IMR-90 (cell line): ENCODE results near the gene RIT1. TPM values are rescaled to one million over a fixed set of nuclear protein-coding genes. Genes with fewer than 3 reads are reported as not detected.

Source experiments
- ATAC-seq: fragments of 200-7000 bp; cut with Tn5 transposase; 2 replicates; pipeline ENCODE4 v1.9.1; 2020; ENCODE audit warnings: low read depth, mild to moderate bottlenecking, moderate library complexity
- BruUV-seq: library from RNA; stranded (reverse); fragments of 400-500 nt; replicated peaks from 2 replicates; lab custom pipeline; 2021; lab: Mats Ljungman, UMichigan
- CTCF ChIA-PET: fragments of 300-600 bp; formaldehyde crosslinking; extraction: SDS; loops from one replicate; lab custom pipeline; 2021; ENCODE audit warnings: antibody characterized with exemption; lab: Yijun Ruan, JAX
- POLR2A ChIA-PET: fragments of 300-600 bp; sonication (Branson Sonifier 250); formaldehyde crosslinking; loops from one replicate; lab custom pipeline; 2022; ENCODE audit warnings: antibody characterized with exemption; ENCODE audit not compliant: unreplicated experiment; lab: Charles Lee
- DNase-seq: peaks from one replicate; pipeline ENCODE4 v3.0.0; 2013
- H2AFZ ChIP-seq: replicated peaks from 2 replicates; pipeline ENCODE3; 2013; ENCODE audit warnings: low read length, mild to moderate bottlenecking; ENCODE audit not compliant: poor library complexity
- H2AK5ac ChIP-seq: 2 replicates; pipeline ENCODE4 v1.6.1; 2013; ENCODE audit warnings: low read depth, low read length, inconsistent platforms
- H2AK9ac ChIP-seq: replicated peaks from 2 replicates; pipeline ENCODE3; 2013; ENCODE audit warnings: mild to moderate bottlenecking, low read depth, low read length, moderate library complexity; ENCODE audit not compliant: poor library complexity
- H2BK120ac ChIP-seq: 2 replicates; pipeline ENCODE4 v1.6.1; 2013; ENCODE audit warnings: low read depth, low read length, inconsistent platforms
- H2BK15ac ChIP-seq: 3 replicates; pipeline ENCODE4 v1.6.1; 2013; ENCODE audit warnings: low read depth, low read length, inconsistent platforms
- H2BK20ac ChIP-seq: 2 replicates; pipeline ENCODE4 v1.6.1; 2013; ENCODE audit warnings: low read depth, mild to moderate bottlenecking, inconsistent platforms, low read length, moderate library complexity
- H2BK5ac ChIP-seq: 2 replicates; pipeline ENCODE4 v1.6.1; 2013; ENCODE audit warnings: mild to moderate bottlenecking, low read depth, low read length, inconsistent platforms; ENCODE audit not compliant: poor library complexity, severe bottlenecking
- H3K14ac ChIP-seq: replicated peaks from 2 replicates; pipeline ENCODE4 v1.6.1; 2013; ENCODE audit warnings: low read depth, low read length, inconsistent platforms
- H3K18ac ChIP-seq: 2 replicates; pipeline ENCODE4 v1.6.1; 2013; ENCODE audit warnings: low read depth, low read length, control low read depth
- H3K23ac ChIP-seq: 2 replicates; pipeline ENCODE4 v1.6.1; 2013; ENCODE audit warnings: low read depth, low read length, inconsistent platforms
- H3K27ac ChIP-seq: 2 replicates; pipeline ENCODE4 v1.5.1; 2013; ENCODE audit warnings: mild to moderate bottlenecking, control low read depth, low read length; ENCODE audit not compliant: insufficient read depth
- H3K27me3 ChIP-seq: 2 replicates; pipeline ENCODE4 v1.6.1; 2013; ENCODE audit warnings: low read length; ENCODE audit not compliant: control insufficient read depth, insufficient read depth
- H3K36me3 ChIP-seq: 2 replicates; pipeline ENCODE4 v1.6.1; 2013; ENCODE audit warnings: low read length, mixed read lengths; ENCODE audit not compliant: control insufficient read depth, insufficient read depth
- H3K4ac ChIP-seq: 2 replicates; pipeline ENCODE4 v1.6.1; 2013; ENCODE audit warnings: low read depth, low read length, inconsistent platforms
- H3K4me1 ChIP-seq: 2 replicates; pipeline ENCODE4 v1.6.1; 2013; ENCODE audit warnings: low read length, mixed read lengths; ENCODE audit not compliant: control insufficient read depth, insufficient read depth
- H3K4me2 ChIP-seq: 2 replicates; pipeline ENCODE4 v1.6.1; 2013; ENCODE audit warnings: low read depth, mild to moderate bottlenecking, control low read depth, low read length, moderate library complexity
- H3K4me3 ChIP-seq: 2 replicates; pipeline ENCODE4 v1.5.1; 2013; ENCODE audit warnings: low read depth, mild to moderate bottlenecking, control low read depth, low read length, moderate library complexity; ENCODE audit not compliant: insufficient read depth
- H3K56ac ChIP-seq: 2 replicates; pipeline ENCODE4 v1.6.1; 2013; ENCODE audit warnings: low read length, inconsistent platforms; ENCODE audit not compliant: insufficient read depth; ENCODE audit errors: extremely low read depth
- H3K79me1 ChIP-seq, 2 experiments: 2 replicates each; pipeline ENCODE4 v1.6.1; 2013; ENCODE audit warnings: low read length in 2 of 2, inconsistent platforms in 1 of 2, low read depth in 1 of 2
- H3K9ac ChIP-seq: 2 replicates; pipeline ENCODE4 v1.6.1; 2013; ENCODE audit warnings: low read depth, low read length, control low read depth
- H3K9me1 ChIP-seq: 2 replicates; pipeline ENCODE4 v1.6.1; 2013; ENCODE audit warnings: low read length, inconsistent platforms; ENCODE audit not compliant: insufficient read depth
- H3K9me3 ChIP-seq: 2 replicates; pipeline ENCODE4 v1.6.1; 2013; ENCODE audit warnings: low read length; ENCODE audit not compliant: control insufficient read depth, insufficient read depth
- H4K20me1 ChIP-seq: 2 replicates; pipeline ENCODE4 v1.6.1; 2013; ENCODE audit warnings: low read length, inconsistent platforms; ENCODE audit not compliant: insufficient read depth
- H4K5ac ChIP-seq: 2 replicates; pipeline ENCODE4 v1.6.1; 2013; ENCODE audit warnings: mild to moderate bottlenecking, low read depth, low read length, control low read depth
- H4K8ac ChIP-seq, 2 experiments: 2 replicates each; pipeline ENCODE4 v1.6.1; 2013; ENCODE audit warnings: low read depth in 2 of 2, low read length in 2 of 2, control low read depth in 1 of 2, inconsistent platforms in 1 of 2
- H4K91ac ChIP-seq: 2 replicates; pipeline ENCODE4 v1.6.1; 2013; ENCODE audit warnings: low read depth, low read length, inconsistent platforms; ENCODE audit not compliant: insufficient read depth
- BHLHE40 ChIP-seq: fragments of 150-350 bp; IDR thresholded peaks from 2 replicates; pipeline ENCODE4 v1.6.1; 2016; ENCODE audit warnings: mild to moderate bottlenecking, low read depth, low read length
- CEBPB ChIP-seq: IDR thresholded peaks from 2 replicates; pipeline ENCODE4 v1.6.1; 2012; ENCODE audit warnings: low read depth, low read length, improper control_type of control experiment
- CHD1 ChIP-seq: IDR thresholded peaks from 2 replicates; pipeline ENCODE4 v1.6.1; 2012; ENCODE audit warnings: low read depth, low read length, improper control_type of control experiment
- CTCF ChIP-seq: conservative IDR thresholded peaks from 2 replicates; pipeline ENCODE4 v1.5.1; 2012; ENCODE audit warnings: mild to moderate bottlenecking, low read depth, low read length, improper control_type of control experiment
- ELK1 ChIP-seq: fragments of 150-350 bp; IDR thresholded peaks from 2 replicates; pipeline ENCODE4 v1.6.1; 2016; ENCODE audit warnings: low read depth, mild to moderate bottlenecking, low read length, moderate library complexity, borderline replicate concordance
- FOS ChIP-seq: fragments of 150-350 bp; IDR thresholded peaks from 2 replicates; pipeline ENCODE4 v1.6.1; 2016; ENCODE audit warnings: low read depth, low read length
- MAFK ChIP-seq: IDR thresholded peaks from 2 replicates; pipeline ENCODE4 v1.6.1; 2012; ENCODE audit warnings: low read depth, low read length, improper control_type of control experiment
- MAZ ChIP-seq: IDR thresholded peaks from 2 replicates; pipeline ENCODE4 v1.6.1; 2012; ENCODE audit warnings: low read depth, mild to moderate bottlenecking, low read length, improper control_type of control experiment, moderate library complexity, borderline replicate concordance
- MXI1 ChIP-seq: IDR thresholded peaks from 2 replicates; pipeline ENCODE4 v1.6.1; 2012; ENCODE audit warnings: low read depth, mild to moderate bottlenecking, low read length, moderate library complexity, borderline replicate concordance
- NFE2L2 ChIP-seq: fragments of 150-350 bp; IDR thresholded peaks from 2 replicates; pipeline ENCODE4 v1.6.1; 2016; ENCODE audit warnings: low read depth, mild to moderate bottlenecking, low read length
- RAD21 ChIP-seq: IDR thresholded peaks from 2 replicates; pipeline ENCODE4 v1.6.1; 2012; ENCODE audit warnings: low read length, improper control_type of control experiment
- RCOR1 ChIP-seq: IDR thresholded peaks from 2 replicates; pipeline ENCODE4 v1.6.1; 2012; ENCODE audit warnings: mild to moderate bottlenecking, low read length, improper control_type of control experiment; ENCODE audit not compliant: insufficient replicate concordance
- RFX5 ChIP-seq: IDR thresholded peaks from 2 replicates; pipeline ENCODE4 v1.8.0; 2012; ENCODE audit warnings: low read depth, mild to moderate bottlenecking, low read length, moderate library complexity
- SMC3 ChIP-seq: fragments of 150-350 bp; IDR thresholded peaks from 2 replicates; pipeline ENCODE4 v1.6.1; 2016; ENCODE audit warnings: low read depth, mild to moderate bottlenecking, antibody characterized with exemption, low read length, moderate library complexity
- USF2 ChIP-seq: fragments of 150-350 bp; IDR thresholded peaks from 2 replicates; pipeline ENCODE4 v1.6.1; 2017; ENCODE audit warnings: mild to moderate bottlenecking, antibody characterized with exemption, low read length, low read depth
- WGBS, 2 experiments: methylation state at CpG; one replicate each; pipeline versions ENCODE4 v1.1.5 to v1.1.7; 2013; ENCODE audit warnings: missing lambda C conversion rate in 2 of 2; ENCODE audit not compliant: insufficient read length in 1 of 2; ENCODE audit errors: extremely low coverage in 2 of 2; 5-methylcytosine and 5-hydroxymethylcytosine counted together
- dilution Hi-C: fragments of 300-500 bp; cut with HindIII; formaldehyde crosslinking; loops from one replicate; pipeline ENCODE4 v1.14.3; 2018; ENCODE audit warnings: low sequenced_read_pairs; ENCODE audit not compliant: unreplicated experiment
- in situ Hi-C: fragments of 300-500 bp; cut with MboI; formaldehyde crosslinking; loops from 3 replicates; pipeline ENCODE4 v1.14.3; 2019; ENCODE audit warnings: low sequenced_read_pairs, inconsistent platforms, mixed read lengths
- intact Hi-C: fragments of 100-400 bp; cut with micrococcal nuclease; formaldehyde crosslinking; loops from 2 replicates; pipeline ENCODE4 v1.10.0; 2022
- polyA plus RNA-seq, 3 experiments: library from polyadenylated mRNA; depleted of rRNA; stranded (reverse); fragments of >200 nt; gene quantifications; 2 replicates each; pipeline ENCODE4 v1.2.3, GENCODE V29; 2012; ENCODE audit warnings: low replicate concordance in 1 of 3
- total RNA-seq: library from RNA; depleted of rRNA; stranded (reverse); fragments of >200 nt; gene quantifications from 2 replicates; pipeline ENCODE4 v1.2.3, GENCODE V29; 2012

Gene RIT1
- total and polyA plus RNA-seq, 2 of the 4 experiments (the other 2 are of a cell fraction) = 29.6 to 46.8 TPM

GRCh38 chr1:155860970-155861510 lies 50.1 kb downstream of the RIT1 start:
- Histone ChIP-seq H3K27me3 (no peaks in the 10 kb centered on the region), H4K20me1 (no peaks in the 10 kb centered on the region), H3K56ac (peak overlapping the region; percentile 96), H3K27ac (peak overlapping the region; percentile 95), H3K4me3 (peak overlapping the region; percentile 50), H2BK15ac (peak overlapping the region; percentile 86; the same call in 2 of the 3 replicates), H2BK5ac (peak overlapping the region; percentile 92), H2AK9ac (peak overlapping the region; percentile 99), H3K4me2 (peak overlapping the region; percentile 73), H2AFZ (peak overlapping the region; percentile 91), H4K5ac (peak overlapping the region; percentile 94), H3K9ac (peak overlapping the region; percentile 70), H2BK20ac (peak overlapping the region; percentile 11), H3K9me1 (peaks cover 10% of the 10 kb centered on the region), H2AK5ac (peak overlapping the region; percentile 41), H2BK120ac (peak overlapping the region; percentile 57), H4K8ac (peak overlapping the region; percentile 93 to 95), H3K4ac (peak overlapping the region; percentile 80), H3K79me1 (peaks cover 5 to 67% of the 10 kb centered on the region in 2 experiments; a peak in 3 of 4 replicates), H3K9me3 (no peaks in the 10 kb centered on the region), H3K23ac (peak overlapping the region; percentile 94), H3K4me1 (no peaks in the 10 kb centered on the region; the same call in 1 of the 2 replicates), H3K14ac (peak overlapping the region; percentile 90), H3K18ac (peak overlapping the region; percentile 86), H4K91ac (peak overlapping the region; percentile 88), H3K36me3 (no peaks in the 10 kb centered on the region)
- DNase-seq (no peak), ATAC-seq (no peak)
- ChIA-PET POLR2A (interaction anchor here (0.6 kb wide), 2 partner anchors 8 to 93 kb away, joined by 3 to 21 read pairs; no protein-coding TSS in a partner anchor), CTCF (interaction anchor here (0.5 to 0.7 kb wide), 2 partner anchors 29 to 32 kb away, joined by 3 read pairs; no protein-coding TSS in a partner anchor)
- TSS peak; percentile 85 for BruUV-seq
- dilution Hi-C loops (no loop called here), in situ Hi-C loops (no loop called here), intact Hi-C loops (no loop called here)
- WGBS, 2 experiments = no CpG with 5 or more reads among the region's 2 CpGs
- TF ChIP-seq RFX5 (no peak), CHD1 (no peak), BHLHE40 (no peak), USF2 (no peak), CTCF (no peak), FOS (no peak), RCOR1 (no peak), ELK1 (no peak), MXI1 (no peak), CEBPB (no peak), MAFK (no peak), MAZ (no peak), SMC3 (no peak), RAD21 (no peak), NFE2L2 (no peak)
